ENCODE results near the gene FYB2.

Gene FYB2

GRCh38 chr1:56755911-56756310 lies 63.3 kb downstream of the FYB2 start:
- Histone ChIP-seq H3K36me3 (no peaks in the 10 kb centered on the region), H3K27me3 (peaks cover 15% of the 10 kb centered on the region), H3K9me3 (no peaks in the 10 kb centered on the region), H3K4me1 (ENCODE audit: control insufficient read depth in 1 of 2, insufficient read depth in 1 of 2, low read depth in 1 of 2, low read length in 1 of 2) (no peaks in the 10 kb centered on the region), H3K27ac (no peak overlapping the region), H3K4me3 (ENCODE audit: low read depth in 1 of 2, low read length in 1 of 2) (no peak overlapping the region)
- no peak for TF ChIP-seq CTCF (IDR thresholded peaks at IDR 0.05)

GRCh38 chr1:56754708-56755479 lies 64.3 kb downstream of the FYB2 start:
- TF ChIP-seq CTCF (IDR thresholded peaks at IDR 0.05) = no peak
- no peaks in the 10 kb centered on the region for H3K9me3 ChIP-seq
- H3K4me1 ChIP-seq (ENCODE audit: control insufficient read depth in 1 of 2, insufficient read depth in 1 of 2, low read depth in 1 of 2, low read length in 1 of 2) = no peaks in the 10 kb centered on the region

GRCh38 chr1:56745231-56745630 lies 74.0 kb downstream of the FYB2 start:
- Histone ChIP-seq H3K9me3 (no peaks in the 10 kb centered on the region), H3K4me1 (ENCODE audit: control insufficient read depth in 1 of 2, insufficient read depth in 1 of 2, low read depth in 1 of 2, low read length in 1 of 2) (no peaks in the 10 kb centered on the region), H3K36me3 (no peaks in the 10 kb centered on the region), H3K27me3 (no peaks in the 10 kb centered on the region), H3K27ac (no peak overlapping the region), H3K4me3 (ENCODE audit: low read depth in 1 of 2, low read length in 1 of 2) (no peak overlapping the region)
- TF ChIP-seq CTCF (IDR thresholded peaks at IDR 0.05) = no peak

More at GRCh38 chr1:56754708-56755479, 64.3 kb downstream of the FYB2 start:
- H3K27ac ChIP-seq = no peak overlapping the region
- peaks cover 15% of the 10 kb centered on the region for H3K27me3 ChIP-seq
- no peaks in the 10 kb centered on the region for H3K36me3 ChIP-seq
- no peak overlapping the region for H3K4me3 ChIP-seq (ENCODE audit: low read depth in 1 of 2, low read length in 1 of 2)

DNA sequence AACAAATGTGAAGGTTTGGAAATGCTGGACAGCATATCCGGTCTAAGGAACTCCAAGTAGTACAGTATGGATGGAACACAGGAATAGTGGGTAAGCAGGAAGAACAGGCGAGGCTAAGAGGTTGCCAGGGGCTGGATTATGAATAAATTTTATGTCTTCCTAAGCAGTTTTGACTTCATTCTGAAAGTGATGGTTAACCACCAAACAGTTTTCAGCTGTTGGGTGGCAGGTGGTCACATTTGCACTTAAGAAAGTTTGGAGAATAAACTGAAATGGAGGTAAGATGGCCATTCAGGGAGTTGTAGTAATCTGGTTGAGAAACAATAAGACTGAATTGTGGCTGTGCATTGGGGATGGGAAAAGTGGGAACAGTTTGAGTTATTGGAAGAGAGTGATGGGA lies 90.2 kb downstream of the FYB2 start:
- TF ChIP-seq CTCF (IDR thresholded peaks at IDR 0.05) = no peak
- no peak overlapping the region for H3K4me3 ChIP-seq (ENCODE audit: low read depth in 1 of 2, low read length in 1 of 2)

DNA sequence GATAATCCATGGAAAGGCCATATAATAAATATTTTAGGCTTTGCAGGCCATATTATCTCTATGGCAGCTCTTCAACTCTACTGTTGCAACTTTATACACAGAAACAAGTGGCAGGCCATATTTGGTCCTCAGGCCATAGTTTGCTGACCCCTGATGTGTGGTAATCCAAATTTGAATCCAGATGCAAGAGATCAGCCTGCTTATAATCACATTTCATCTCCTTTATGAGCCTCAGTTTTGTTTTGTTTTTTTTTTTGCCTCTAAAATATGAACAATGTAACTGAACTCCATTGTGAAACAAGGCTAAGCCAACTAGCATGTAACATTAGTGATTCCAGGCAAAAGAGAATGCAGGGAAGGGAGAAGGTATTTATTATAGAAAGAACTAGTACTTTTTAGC lies 92.5 kb downstream of the FYB2 start:
- Histone ChIP-seq H3K9me3 (no peaks in the 10 kb centered on the region), H3K27me3 (peaks cover 8% of the 10 kb centered on the region), H3K4me1 (ENCODE audit: control insufficient read depth in 1 of 2, insufficient read depth in 1 of 2, low read depth in 1 of 2, low read length in 1 of 2) (no peaks in the 10 kb centered on the region), H3K36me3 (no peaks in the 10 kb centered on the region), H3K4me3 (ENCODE audit: low read depth in 1 of 2, low read length in 1 of 2) (no peak overlapping the region), H3K27ac (no peak overlapping the region)
- TF ChIP-seq CTCF (IDR thresholded peaks at IDR 0.05) = no peak

More for the DNA sequence above, 90.2 kb downstream of the FYB2 start:
- H3K9me3 ChIP-seq = no peaks in the 10 kb centered on the region
- no peak overlapping the region for H3K27ac ChIP-seq
- no peaks in the 10 kb centered on the region for H3K27me3 ChIP-seq
- H3K36me3 ChIP-seq = no peaks in the 10 kb centered on the region
- no peaks in the 10 kb centered on the region for H3K4me1 ChIP-seq (ENCODE audit: control insufficient read depth in 1 of 2, insufficient read depth in 1 of 2, low read depth in 1 of 2, low read length in 1 of 2)
